ENCODE results near the gene ZNF365. TPM values are rescaled to one million over a fixed set of nuclear protein-coding genes. Genes with fewer than 3 reads are reported as not detected.

The ZNF365 gene
- total RNA-seq, 1 experiment from 2014 or later, result 1.8 TPM

DNA sequence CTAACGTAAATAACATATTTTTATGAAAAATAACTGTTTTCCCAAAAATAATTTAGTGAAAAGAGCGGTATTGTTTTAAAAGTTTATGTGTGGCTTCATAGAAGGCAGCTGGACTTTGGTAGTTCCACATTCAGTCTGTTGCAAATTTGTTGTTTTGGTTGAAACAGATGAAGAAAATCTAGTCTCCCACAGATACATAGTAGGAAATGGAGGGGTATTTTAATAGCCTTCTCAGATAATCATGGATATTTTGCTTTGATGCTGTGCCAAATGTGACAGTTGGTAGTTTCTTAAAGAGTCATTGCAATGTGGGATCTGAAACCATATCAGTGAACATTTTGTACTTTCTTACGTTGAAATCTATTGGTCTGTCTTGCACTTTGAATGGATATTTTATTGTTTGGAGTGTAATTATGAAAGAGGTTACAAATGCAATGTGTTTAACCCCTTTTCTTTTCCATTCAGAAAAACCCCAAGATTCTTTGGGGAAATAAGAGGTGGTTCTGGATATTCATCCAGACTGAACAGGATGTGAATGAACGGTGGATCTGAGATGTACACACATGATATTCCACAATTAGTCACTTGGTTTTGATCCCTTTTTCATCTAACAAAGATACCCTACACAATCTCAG is 10.4 kb downstream of the ZNF365 start (continued):
- TF ChIP-seq SP1 (IDR thresholded peaks at IDR 0.05; ENCODE audit: low read depth) (no peak), TCF7L2 (IDR thresholded peaks at IDR 0.05; ENCODE audit: borderline replicate concordance, extremely low read depth, insufficient read depth, insufficient read length) (no peak)

DNA sequence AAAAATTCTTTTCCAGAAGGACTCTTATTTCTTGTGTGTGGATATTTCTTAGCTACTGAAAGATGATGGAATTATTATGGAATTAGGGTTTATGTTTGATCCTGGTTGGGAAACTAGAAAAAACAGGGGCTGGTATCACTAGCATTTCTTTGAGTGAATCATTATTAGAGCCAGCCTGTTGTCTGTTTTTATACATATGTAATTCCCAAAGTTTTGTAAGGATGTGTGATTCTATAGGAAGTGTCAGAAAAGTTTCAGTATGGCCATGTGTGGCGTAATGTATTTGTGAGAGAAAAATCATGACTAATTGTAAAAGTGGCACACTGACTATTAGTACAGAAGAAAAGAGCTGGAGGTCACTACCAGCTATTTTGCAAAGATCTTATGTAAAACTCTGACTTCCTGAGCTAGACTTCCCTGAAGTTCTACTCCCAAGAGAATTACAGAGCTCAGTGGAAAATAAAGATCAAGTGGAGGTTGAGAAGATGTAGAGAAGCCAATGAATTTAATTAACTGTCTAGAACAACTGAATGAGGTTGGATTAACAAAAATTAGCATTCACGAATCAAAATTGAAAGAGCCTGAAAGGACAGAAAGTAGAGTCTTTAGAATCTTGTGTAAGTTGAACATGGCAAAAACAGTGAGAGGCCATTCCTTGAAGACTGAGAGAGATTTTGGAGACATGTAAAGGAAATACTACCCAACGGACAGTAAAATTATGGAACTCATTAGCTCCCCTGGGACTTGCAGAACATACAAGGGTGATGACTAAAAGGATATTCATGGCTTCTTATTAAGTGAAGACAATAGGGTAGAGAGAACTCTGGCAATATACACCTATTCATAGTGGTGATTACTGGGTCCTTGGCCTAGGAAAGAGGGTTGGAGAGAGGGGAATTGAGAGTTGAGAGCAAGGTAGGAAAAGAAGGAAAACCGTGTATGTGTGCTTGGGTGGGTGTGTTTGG is 12.5 kb downstream of the ZNF365 start:
- H3K9me3 ChIP-seq (ENCODE audit: control insufficient read depth in 1 of 2, insufficient read depth in 1 of 2, low read depth in 1 of 2, low read length in 2 of 2), result no peaks in the 10 kb centered on the region
- no peak overlapping the region for H2AFZ ChIP-seq (ENCODE audit: low read depth, low read length, poor library complexity, severe bottlenecking)
- H3K9me2 ChIP-seq (ENCODE audit: insufficient read depth), result no peaks in the 10 kb centered on the region
- intact Hi-C loops (cut with micrococcal nuclease), result no loop called here
- no peaks in the 10 kb centered on the region for H3K27me3 ChIP-seq (ENCODE audit: insufficient read depth, low read length)
- H3K4me2 ChIP-seq (ENCODE audit: low read length), result 0 out of 2 replicates have a peak overlapping the region, but pooled peaks have one; percentile 7
- no peak for ATAC-seq
- no peaks in the 10 kb centered on the region for H4K20me1 ChIP-seq (ENCODE audit: insufficient read depth)
- no peak overlapping the region for H3K4me3 ChIP-seq (replicated peaks in 1 of 2; ENCODE audit: low read depth in 1 of 2, low read length in 2 of 2)
- H3K27ac ChIP-seq (ENCODE audit: low read depth, low read length), result no peak overlapping the region
- no peaks in the 10 kb centered on the region for H3K79me2 ChIP-seq (ENCODE audit: insufficient read depth, low read length)
- CTCF ChIA-PET, result no interaction called here
- no peak for DNase-seq (ENCODE audit: low read depth, low spot score)
- POLR2A ChIA-PET, result no interaction called here
- no peaks in the 10 kb centered on the region for H3K36me3 ChIP-seq (ENCODE audit: control insufficient read depth in 1 of 2, insufficient read depth in 2 of 2, low read length in 2 of 2)
- RAD21 ChIA-PET (ENCODE audit: low non-redundant PET in 1 of 2, low total read pairs in 2 of 2, uncharacterized antibody in 2 of 2, unreplicated experiment in 2 of 2), result no interaction called here
- H3K4me1 ChIP-seq (ENCODE audit: control insufficient read depth in 1 of 2, insufficient read depth in 2 of 2, low read length in 2 of 2), result peaks cover 4 to 70% of the 10 kb centered on the region in 2 experiments; a peak in 3 of 4 replicates
- BruUV-seq (replicated peaks), result no TSS peak
- no peak overlapping the region for H3K9ac ChIP-seq (ENCODE audit: low read length)
- TF ChIP-seq JUND (IDR thresholded peaks at IDR 0.05), result no peak
- no peak for TF ChIP-seq RAD21 (IDR thresholded peaks at IDR 0.05; ENCODE audit: low read depth)
- no peak for TF ChIP-seq SRF (IDR thresholded peaks at IDR 0.05; ENCODE audit: low read depth)
- no peak for TF ChIP-seq ELF1 (IDR thresholded peaks at IDR 0.05; ENCODE audit: borderline replicate concordance, low read depth)
- no peak for TF ChIP-seq ZFX (IDR thresholded peaks at IDR 0.05)
- TF ChIP-seq YY1 (IDR thresholded peaks at IDR 0.05; ENCODE audit: extremely low read depth, insufficient replicate concordance, low read depth, low read length), result no peak
- TF ChIP-seq EZH2 (IDR thresholded peaks at IDR 0.05), result no peak
- TF ChIP-seq EZH2phosphoT487 (IDR thresholded peaks at IDR 0.05; ENCODE audit: borderline replicate concordance), result no peak
- no peak for TF ChIP-seq FOSL1 (IDR thresholded peaks at IDR 0.05; ENCODE audit: low read depth)
- TF ChIP-seq SIN3A (IDR thresholded peaks at IDR 0.05; ENCODE audit: low read depth), result no peak
- TF ChIP-seq, protein P1, sequence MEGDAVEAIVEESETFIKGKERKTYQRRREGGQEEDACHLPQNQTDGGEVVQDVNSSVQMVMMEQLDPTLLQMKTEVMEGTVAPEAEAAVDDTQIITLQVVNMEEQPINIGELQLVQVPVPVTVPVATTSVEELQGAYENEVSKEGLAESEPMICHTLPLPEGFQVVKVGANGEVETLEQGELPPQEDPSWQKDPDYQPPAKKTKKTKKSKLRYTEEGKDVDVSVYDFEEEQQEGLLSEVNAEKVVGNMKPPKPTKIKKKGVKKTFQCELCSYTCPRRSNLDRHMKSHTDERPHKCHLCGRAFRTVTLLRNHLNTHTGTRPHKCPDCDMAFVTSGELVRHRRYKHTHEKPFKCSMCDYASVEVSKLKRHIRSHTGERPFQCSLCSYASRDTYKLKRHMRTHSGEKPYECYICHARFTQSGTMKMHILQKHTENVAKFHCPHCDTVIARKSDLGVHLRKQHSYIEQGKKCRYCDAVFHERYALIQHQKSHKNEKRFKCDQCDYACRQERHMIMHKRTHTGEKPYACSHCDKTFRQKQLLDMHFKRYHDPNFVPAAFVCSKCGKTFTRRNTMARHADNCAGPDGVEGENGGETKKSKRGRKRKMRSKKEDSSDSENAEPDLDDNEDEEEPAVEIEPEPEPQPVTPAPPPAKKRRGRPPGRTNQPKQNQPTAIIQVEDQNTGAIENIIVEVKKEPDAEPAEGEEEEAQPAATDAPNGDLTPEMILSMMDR (IDR thresholded peaks at IDR 0.05 in 2 of 3, conservative IDR thresholded peaks at IDR 0.05 in 1 of 3; ENCODE audit: borderline replicate concordance in 1 of 3, insufficient read depth in 1 of 3, low read depth in 2 of 3, low read length in 2 of 3), result no peak
- no peak for TF ChIP-seq TCF7L2 (IDR thresholded peaks at IDR 0.05; ENCODE audit: borderline replicate concordance, extremely low read depth, insufficient read depth, insufficient read length)
- TF ChIP-seq CBX3 (IDR thresholded peaks at IDR 0.05; ENCODE audit: low read depth), result no peak
- TF ChIP-seq POLR2A (IDR thresholded peaks at IDR 0.05; ENCODE audit: borderline replicate concordance, extremely low read depth, insufficient read depth, insufficient read length), result no peak
- TF ChIP-seq, protein P2, sequence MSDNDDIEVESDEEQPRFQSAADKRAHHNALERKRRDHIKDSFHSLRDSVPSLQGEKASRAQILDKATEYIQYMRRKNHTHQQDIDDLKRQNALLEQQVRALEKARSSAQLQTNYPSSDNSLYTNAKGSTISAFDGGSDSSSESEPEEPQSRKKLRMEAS (IDR thresholded peaks at IDR 0.05), result no peak
- no peak for TF ChIP-seq POLR2AphosphoS5 (IDR thresholded peaks at IDR 0.05; ENCODE audit: low read depth, low read length)
- TF ChIP-seq REST (IDR thresholded peaks at IDR 0.05; ENCODE audit: low read depth), result no peak
- TF ChIP-seq EGR1 (IDR thresholded peaks at IDR 0.05; ENCODE audit: low read depth), result no peak

Data from HCT116 (cell line).